HG03039 (cell line): Measurements from ENCODE around the gene TRABD2B.

Source experiments
- ATAC-seq: cut with Tn5 transposase; IDR thresholded peaks from one replicate; pipeline ENCODE4 v1.9.1; 2021; ENCODE audit warnings: mild to moderate bottlenecking, moderate library complexity; ENCODE audit not compliant: unreplicated experiment

The TRABD2B gene

DNA sequence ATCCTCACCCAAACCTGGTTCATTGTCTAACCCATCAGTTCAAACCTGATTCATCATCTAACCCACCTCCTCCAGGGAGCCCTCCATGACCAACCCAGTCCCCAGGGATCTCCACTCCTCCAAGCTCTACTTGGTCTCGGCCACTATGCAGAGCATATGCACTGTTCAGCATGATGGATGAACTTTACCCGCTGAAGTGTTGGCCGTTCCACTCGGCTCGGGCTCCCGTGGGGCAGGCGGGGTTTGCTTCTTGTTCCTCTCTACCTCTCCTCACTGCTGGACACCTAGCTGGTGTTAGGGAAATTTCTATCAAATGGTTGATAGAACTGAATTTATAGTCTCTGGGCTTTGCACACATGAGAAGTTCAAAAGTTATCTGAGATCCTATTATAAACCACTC, 111.0 kb downstream of the TRABD2B start:
- ATAC-seq: no peak

- ATAC-seq: no peak
These were observed 111.9 kb downstream of the TRABD2B start for GRCh38 chr1:47885062-47885830.

- no peak for ATAC-seq
These were observed 113.2 kb downstream of the TRABD2B start for GRCh38 chr1:47883963-47884362.

DNA sequence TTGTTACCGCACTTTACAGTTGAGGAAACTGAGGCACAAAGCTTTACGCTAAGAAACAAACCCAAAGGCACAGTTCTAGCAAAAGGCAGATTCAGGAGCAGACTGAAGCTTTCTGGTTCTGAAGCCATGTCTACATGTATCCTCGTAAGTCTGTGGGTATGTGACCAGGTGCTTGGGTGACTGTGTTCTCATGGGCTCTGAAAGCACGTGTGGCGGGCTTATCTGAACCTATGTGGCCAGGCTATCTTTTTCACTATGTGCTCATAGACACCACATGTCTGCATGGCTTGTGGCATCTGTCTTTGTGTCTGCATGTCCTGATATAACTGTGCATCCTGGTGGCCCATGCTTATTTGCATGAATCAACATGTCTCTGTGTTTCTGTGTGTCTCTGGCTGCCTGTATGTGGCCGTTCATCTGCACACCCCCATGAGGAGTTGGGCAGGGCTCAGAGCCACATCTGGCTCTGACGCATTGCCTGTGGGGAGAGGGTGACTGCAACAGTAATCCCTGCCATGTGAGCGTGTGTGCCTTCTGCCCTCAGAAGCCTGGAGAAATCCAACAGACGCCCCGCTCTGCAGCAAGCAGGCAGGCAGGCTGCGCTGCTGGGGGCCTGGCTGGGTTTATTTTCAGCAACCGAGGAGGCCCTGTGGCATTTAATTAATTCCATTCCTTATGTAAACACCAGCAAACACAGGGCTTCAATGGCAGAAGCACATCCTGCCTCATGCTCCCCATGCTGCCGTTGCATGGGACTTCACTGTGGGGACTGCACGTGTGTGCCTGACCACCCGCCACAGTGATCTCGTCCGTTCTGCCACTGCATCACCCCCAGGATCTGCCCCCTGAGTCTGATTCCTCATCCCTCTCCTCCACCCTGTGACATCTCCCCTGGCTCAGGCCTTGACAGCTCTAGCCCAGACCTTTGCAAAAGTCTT, 115.4 kb downstream of the TRABD2B start:
- no peak for ATAC-seq

- no peak for ATAC-seq
These were observed 120.6 kb downstream of the TRABD2B start for GRCh38 chr1:47876587-47876963.

DNA sequence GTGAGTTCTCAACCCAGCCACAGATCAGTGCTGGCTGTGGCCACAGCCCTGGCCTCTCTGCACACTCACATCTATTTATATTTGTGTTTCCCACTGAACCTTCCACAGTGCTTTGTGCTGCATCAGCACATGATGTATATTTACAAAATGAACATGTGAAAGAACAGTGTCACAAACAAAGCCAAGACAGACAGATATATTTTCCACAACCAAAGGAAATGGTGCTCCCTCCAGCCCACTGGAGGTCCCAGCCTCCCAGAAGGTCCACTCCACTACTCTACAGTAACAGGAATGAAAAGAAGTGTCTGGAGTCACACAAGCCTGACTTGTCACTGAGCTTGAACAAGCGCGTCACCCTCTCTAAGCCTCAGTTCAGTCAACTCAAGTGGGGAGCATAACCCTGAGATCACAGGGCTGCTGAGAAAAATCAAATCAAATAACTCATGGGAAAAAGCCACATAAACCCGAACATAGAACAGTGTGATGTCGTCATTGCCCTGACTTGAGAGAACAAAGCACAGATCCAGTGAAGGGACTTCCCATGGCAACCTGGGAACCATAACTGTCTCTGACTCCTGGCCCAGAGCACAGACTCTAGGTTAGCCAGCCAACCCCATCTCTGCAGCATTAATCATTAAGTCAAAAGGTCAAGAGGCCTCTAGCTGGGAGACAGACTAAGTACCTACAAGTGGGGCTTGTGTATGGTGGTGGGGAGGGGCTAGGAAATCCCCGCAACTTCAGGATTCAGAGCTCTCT, 121.2 kb downstream of the TRABD2B start:
- no peak for ATAC-seq

- ATAC-seq: no peak
These were observed 122.1 kb downstream of the TRABD2B start for GRCh38 chr1:47875036-47875435.

- no peak for ATAC-seq
These were observed 123.8 kb downstream of the TRABD2B start for GRCh38 chr1:47873337-47873736.

- ATAC-seq: no peak
These were observed 124.3 kb downstream of the TRABD2B start for GRCh38 chr1:47872886-47873285.

GRCh38 chr1:47871799-47872353, 125.3 kb downstream of the TRABD2B start:
- ATAC-seq: no peak

DNA sequence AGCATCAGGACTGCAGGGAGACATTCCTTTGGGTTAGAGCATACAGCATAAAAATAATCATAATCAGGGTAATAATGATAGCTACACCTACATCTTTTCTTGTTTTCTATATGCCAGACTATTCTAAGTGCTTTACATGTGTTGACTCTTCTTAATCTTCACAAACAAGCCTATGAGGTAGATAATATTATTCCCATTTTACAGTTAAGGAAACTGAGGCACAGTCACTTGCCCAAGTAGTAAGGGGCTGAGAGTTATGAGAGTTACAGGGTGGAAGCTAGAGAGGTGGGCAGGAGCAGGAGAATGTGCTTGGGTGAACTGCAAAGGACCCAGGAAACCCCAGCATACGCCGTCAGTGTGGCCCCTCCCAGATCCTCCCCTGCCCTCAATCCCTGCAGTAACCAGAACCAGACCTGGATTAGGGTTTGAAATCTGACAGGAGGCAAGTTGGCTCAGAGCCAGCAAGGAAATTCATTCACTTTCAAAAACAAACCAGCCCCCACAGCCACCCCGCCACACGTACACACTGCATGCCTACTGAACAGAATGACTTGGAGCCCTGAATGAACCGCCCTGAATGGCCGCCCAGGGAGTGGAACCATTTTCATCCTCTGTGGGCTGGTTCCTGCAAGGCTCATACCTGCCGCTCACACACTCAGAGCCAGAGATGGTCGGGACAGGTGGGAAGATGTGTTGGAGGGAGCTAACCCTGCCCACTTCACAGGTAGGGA, 126.1 kb downstream of the TRABD2B start:
- ATAC-seq: no peak

GRCh38 chr1:47870480-47870879, 126.7 kb downstream of the TRABD2B start:
- no peak for ATAC-seq

- no peak for ATAC-seq
These were observed 128.9 kb downstream of the TRABD2B start for GRCh38 chr1:47868348-47868676.

DNA sequence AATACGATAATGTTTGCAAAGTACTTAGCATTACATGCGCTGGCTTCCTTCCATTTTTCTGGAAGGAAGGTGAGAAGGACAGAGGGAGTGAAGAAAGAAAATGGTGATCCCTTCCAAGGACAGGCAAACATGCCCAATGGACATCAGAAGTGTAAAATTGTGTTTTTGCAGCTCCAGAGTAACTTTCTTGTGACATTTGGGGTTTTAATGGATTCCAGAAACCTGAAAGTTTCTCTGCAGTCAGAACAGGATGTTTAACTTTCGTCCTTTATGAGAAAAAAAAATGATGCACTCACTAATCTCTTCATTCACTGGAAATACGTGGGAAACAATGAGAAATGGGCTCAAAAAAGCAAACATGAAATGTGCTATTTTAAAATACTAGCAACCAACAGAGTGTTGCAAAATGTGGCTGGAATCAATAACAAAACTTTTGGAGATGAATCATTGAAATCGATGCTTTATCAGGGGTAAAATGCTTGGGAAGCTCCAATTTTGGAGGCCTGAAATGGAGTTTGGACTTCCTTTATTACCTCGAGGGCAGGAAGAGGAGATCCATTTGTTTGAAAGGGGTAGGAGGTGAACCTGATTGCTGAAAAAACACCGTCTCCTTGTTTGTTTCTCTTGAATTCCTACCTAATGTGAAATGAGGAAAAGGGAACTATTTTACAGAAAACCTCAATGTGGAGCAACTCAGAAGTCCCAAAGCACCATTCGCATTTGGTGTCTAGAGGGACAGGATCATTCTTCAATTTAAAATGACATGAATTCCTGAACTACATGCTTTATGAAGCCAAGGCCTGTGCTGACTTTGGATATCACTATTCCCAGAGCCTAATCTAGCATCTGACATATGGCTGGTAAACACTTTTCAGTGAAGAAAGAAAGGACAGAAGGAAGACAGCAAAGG, 129.5 kb downstream of the TRABD2B start:
- ATAC-seq: no peak

GRCh38 chr1:47866601-47867437, 130.4 kb downstream of the TRABD2B start:
- ATAC-seq: no peak

DNA sequence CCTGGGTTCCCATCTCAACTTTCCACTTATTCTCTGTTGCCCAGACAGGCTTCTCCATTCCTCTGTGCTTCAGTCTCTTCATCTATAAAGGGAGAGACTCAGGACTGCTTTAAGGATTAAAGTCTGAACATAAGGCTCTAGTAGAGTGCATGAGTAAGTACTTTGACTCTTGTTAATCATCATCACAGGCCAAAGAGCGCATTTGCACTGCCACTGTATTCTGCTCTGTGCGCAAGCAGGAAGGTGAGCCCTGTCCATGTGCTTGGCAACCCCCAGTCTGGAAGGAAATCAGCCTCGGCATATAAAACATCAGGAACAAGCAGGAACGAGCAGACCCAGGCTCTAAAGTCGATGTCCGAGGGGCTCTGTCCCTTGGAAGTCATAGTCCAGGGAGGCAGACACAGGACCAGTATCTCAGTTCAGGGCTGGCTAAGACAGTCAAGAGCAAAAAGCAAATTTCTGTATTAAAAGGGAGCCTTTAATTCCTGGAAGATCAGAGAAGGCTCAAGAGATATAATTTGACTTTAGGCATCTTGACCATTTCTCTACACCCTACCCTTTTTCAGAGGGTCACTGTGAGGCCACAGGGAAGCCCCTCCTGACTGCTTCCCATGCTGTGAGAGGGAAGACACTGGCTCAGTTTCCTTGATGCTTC, 131.2 kb downstream of the TRABD2B start:
- no peak for ATAC-seq

GRCh38 chr1:47859092-47859743, 138.0 kb downstream of the TRABD2B start:
- no peak for ATAC-seq

GRCh38 chr1:47856996-47857395, 140.2 kb downstream of the TRABD2B start:
- ATAC-seq: no peak
